Measurements from ENCODE around the gene PIGP. TPM values are rescaled to one million over a fixed set of nuclear protein-coding genes. Genes with fewer than 3 reads are reported as not detected.

Gene PIGP
- total and polyA plus RNA-seq, 2 of the 13 experiments (the other 11 are each of a cell fraction or from before 2014, with no cell fraction given) = 14.8 to 33.4 TPM

- H3K4me3 ChIP-seq (replicated peaks in 1 of 3; ENCODE audit: insufficient read depth in 1 of 3, low read depth in 2 of 3, low read length in 3 of 3) = no peak overlapping the region
- H3K79me2 ChIP-seq (ENCODE audit: insufficient read depth, low read length) = no peaks in the 10 kb centered on the region
- FAIRE-seq (no peak), DNase-seq (ENCODE audit: low spot score) (no peak), ATAC-seq (peak; percentile 30; the same call in 1 of the 3 replicates)
- POLR2A ChIA-PET = no interaction called here
- H3K4me1 ChIP-seq (ENCODE audit: insufficient read depth, low read length) = peaks cover 22% of the 10 kb centered on the region
- WGBS (ENCODE audit: low lambda C conversion rate) = 14% methylated on average over 2 of the region's 2 CpGs
- in situ Hi-C loops (cut with HindIII; ENCODE audit: extremely low pct_ligation_motif_present, low pct_unique_long_range_greater_than_20kb) (no loop called here), intact Hi-C loops (cut with micrococcal nuclease; ENCODE audit: unreplicated experiment) (no loop called here)
- BruUV-seq (replicated peaks) = no TSS peak
- no peaks in the 10 kb centered on the region for H3K27me3 ChIP-seq (ENCODE audit: control insufficient read depth in 1 of 2, insufficient read depth in 2 of 2, low read length in 2 of 2)
- H4K20me1 ChIP-seq (ENCODE audit: insufficient read depth, low read length) = no peaks in the 10 kb centered on the region
- H3K4me2 ChIP-seq (ENCODE audit: low read depth, low read length) = peak overlapping the region; percentile 20; the same call in 1 of the 2 replicates
- no peak overlapping the region for H3K9ac ChIP-seq (ENCODE audit: insufficient read depth, low read depth, low read length)
- no peaks in the 10 kb centered on the region for H3K36me3 ChIP-seq (replicated peaks in 1 of 2; ENCODE audit: control insufficient read depth in 1 of 2, insufficient read depth in 2 of 2, low read length in 2 of 2)
- CTCF ChIA-PET (ENCODE audit: low intra/inter-chr PET ratio, low total read pairs) = no interaction called here
- H3K27ac ChIP-seq (ENCODE audit: extremely low read length, insufficient read depth, low read length) = no peak overlapping the region
- no peak overlapping the region for H2AFZ ChIP-seq (ENCODE audit: low read length)
- H3K9me3 ChIP-seq (ENCODE audit: low read length) = peaks cover 5% of the 10 kb centered on the region; the same call in 1 of the 2 replicates
- TF ChIP-seq ESRRA (CRISPR knock-in tag; IDR thresholded peaks at IDR 0.05; ENCODE audit: low read depth) (peak; percentile 87; the same call in 1 of the 2 replicates), RCOR2 (CRISPR knock-in tag; IDR thresholded peaks at IDR 0.05) (no peak), ZNF343 (CRISPR knock-in tag; IDR thresholded peaks at IDR 0.05) (no peak), ZNF644 (CRISPR knock-in tag; IDR thresholded peaks at IDR 0.05; ENCODE audit: low read depth) (0 out of 2 replicates have a peak, but pooled peaks have one; percentile 26), ZBTB8A (CRISPR knock-in tag; IDR thresholded peaks at IDR 0.05; ENCODE audit: borderline replicate concordance, low read depth) (no peak), ZNF414 (CRISPR knock-in tag; IDR thresholded peaks at IDR 0.05) (no peak), RFXANK (CRISPR knock-in tag; IDR thresholded peaks at IDR 0.05) (no peak), TBX3 (IDR thresholded peaks at IDR 0.05; ENCODE audit: borderline replicate concordance) (no peak), SP5 (CRISPR knock-in tag; IDR thresholded peaks at IDR 0.05; ENCODE audit: borderline replicate concordance, low read depth) (peak; percentile 29; the same call in 1 of the 2 replicates), ZNF564 (CRISPR knock-in tag; IDR thresholded peaks at IDR 0.05) (no peak), PAXIP1 (CRISPR knock-in tag; conservative IDR thresholded peaks at IDR 0.05) (0 out of 2 replicates have a peak, but pooled peaks have one; percentile 12), FOXK2 (IDR thresholded peaks at IDR 0.05) (no peak), RARA (CRISPR knock-in tag; IDR thresholded peaks at IDR 0.05) (peak; percentile 55), HMGA1 (CRISPR knock-in tag; conservative IDR thresholded peaks at IDR 0.05) (no peak), PHF21A (CRISPR knock-in tag; IDR thresholded peaks at IDR 0.05) (no peak), LCORL (IDR thresholded peaks at IDR 0.05) (no peak), LCORL (CRISPR knock-in tag; IDR thresholded peaks at IDR 0.05) (no peak), ATF4 (CRISPR knock-in tag; IDR thresholded peaks at IDR 0.05) (no peak), RNF219 (CRISPR knock-in tag; IDR thresholded peaks at IDR 0.05) (no peak), ARHGAP35 (CRISPR knock-in tag; IDR thresholded peaks at IDR 0.05; ENCODE audit: borderline replicate concordance) (no peak)
Measured at GRCh38 chr21:37055271-37055855, 17.5 kb downstream of the PIGP start.
